ENCODE results near the gene MYH9.
"Not testable (repeated sequence)": the region's sequence is repeated elsewhere in the genome, so short reads cannot be mapped to it uniquely, and the experiment has no call there.

Gene MYH9

GRCh38 chr22:36413022-36413775 lies 25.4 kb upstream of the MYH9 start:
- no peak for DNase-seq

- DNase-seq, result no peak
These were observed 24.0 kb upstream of the MYH9 start for GRCh38 chr22:36411589-36412258.

DNA sequence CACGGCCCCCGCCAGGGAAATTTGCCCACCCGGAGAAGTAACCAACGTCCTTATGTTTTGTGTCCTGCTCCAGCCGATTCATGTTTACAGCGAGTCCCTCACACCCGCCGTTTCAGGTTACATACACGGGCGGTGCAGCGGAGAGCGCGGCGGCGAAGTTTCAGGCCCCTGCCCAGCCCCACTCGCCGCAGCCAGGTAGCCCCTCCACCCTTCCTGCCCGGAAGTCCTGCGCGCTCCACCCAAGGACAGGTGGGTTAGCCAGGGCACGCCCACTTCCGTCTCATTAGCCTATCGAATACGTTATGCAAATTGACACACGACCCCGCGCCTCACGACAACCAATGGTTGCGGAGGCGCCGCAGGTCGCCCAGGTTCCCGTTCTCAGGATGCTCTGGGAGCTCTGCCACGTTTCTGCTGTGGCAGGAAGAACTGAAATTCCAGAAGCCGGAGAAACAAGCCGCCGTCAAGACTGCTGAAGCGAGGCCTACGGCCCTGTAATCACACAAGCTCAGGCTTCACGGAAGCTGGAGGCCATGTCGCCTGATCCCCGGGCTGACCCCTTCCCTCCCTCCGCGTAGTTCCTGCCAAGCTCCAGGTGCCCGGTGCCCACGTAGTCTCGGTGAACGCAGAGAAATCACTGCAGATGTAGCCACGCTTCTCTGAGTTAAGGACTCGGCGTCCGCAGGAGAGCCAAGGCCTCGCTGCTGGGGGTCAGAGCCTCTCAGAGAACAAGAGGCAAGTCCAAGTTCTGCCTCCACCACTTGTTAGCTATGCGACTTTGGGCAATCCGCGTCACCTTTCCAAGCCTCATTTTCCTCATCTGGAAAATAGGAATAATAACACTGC lies 22.4 kb upstream of the MYH9 start:
- no peak for DNase-seq

- DNase-seq, result not testable (repeated sequence)
These were observed 21.8 kb upstream of the MYH9 start for GRCh38 chr22:36409554-36409910.

- DNase-seq, result no peak
These were observed 21.3 kb upstream of the MYH9 start for GRCh38 chr22:36409056-36409455.

GRCh38 chr22:36406721-36407120 lies 19.0 kb upstream of the MYH9 start:
- DNase-seq, result no peak

DNA sequence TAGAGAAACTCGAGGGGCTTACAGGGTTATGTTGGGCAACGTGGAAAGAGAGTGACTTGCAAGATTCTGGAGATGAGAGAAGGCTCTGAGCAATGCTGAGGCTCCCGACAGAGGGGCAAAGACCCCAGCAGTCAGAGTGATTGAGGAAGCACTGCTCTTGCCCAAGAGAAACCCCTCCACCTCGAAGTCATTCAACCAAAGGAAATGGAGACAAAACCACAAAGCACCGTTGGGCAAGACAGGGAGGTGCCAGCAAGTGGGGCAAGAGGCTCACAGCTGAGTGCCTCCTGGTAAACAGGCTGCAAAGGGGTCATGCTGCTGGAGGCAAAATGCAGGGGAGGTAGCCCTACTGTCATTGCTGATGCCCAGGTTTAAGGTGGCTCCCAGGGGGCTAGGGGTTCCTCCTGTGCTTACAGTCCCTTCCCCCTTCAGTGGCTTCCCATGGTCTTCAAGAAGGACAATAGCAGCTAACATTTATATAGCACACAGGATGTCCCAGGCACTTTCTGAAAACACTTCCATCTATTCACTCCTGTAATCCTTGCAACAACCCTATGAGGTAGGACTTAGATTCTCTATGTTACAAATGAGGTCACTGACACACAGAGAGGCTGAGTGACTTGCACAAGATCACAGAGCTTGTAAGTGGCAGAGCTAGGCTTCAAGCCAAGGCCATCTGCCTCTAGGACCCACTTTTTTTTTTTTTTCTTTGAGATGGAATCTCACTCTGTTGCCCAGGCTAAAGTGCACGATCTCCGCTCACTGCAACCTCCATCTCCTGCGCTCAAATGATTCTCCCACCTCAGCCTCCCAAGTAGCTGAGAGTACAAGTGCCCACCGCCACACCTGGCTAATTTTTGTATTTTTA lies 18.1 kb upstream of the MYH9 start:
- DNase-seq, result no peak

DNA sequence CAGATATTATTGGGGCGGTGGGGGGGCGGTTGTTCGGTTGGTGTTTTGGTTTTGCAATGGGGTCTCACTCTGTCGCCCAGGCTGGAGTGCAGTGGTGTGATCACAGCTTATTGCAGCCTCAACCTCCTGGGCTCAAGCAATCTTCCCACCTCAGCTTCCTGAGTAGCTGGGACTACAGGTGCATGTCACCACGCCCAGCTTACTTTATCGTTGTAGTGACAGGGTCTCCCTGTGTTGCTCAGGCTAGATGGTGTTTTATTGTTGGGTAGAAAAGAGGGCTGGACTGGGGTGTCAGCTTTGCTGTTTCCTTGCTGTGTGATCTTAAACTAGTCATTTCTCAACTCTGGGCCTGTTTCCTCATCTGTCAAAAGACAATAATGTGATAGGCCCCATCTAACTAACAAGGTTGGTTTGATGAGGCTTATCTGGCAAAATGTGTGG lies 17.5 kb upstream of the MYH9 start:
- no peak for DNase-seq

- no peak for DNase-seq
These were observed 16.7 kb upstream of the MYH9 start for GRCh38 chr22:36404446-36404845.

DNA sequence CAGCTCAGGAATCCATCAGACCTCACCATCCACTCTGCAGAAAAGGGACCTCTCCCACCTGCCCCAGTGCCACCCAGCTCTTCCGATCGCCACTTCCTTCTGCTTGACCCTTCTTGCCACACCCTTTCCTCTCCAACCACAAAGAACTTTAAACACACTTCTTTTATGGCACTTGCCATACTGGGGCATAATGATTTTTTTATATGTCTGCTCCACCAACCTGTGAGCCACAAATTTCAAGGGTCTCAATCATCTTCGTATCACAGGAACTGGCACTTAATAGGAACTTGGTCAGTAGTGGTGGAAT lies 11.7 kb upstream of the MYH9 start:
- DNase-seq, result no peak

- DNase-seq, result no peak
These were observed 11.1 kb upstream of the MYH9 start for GRCh38 chr22:36398601-36399471.

GRCh38 chr22:36397131-36398093 lies 9.6 kb upstream of the MYH9 start:
- DNase-seq, result no peak

GRCh38 chr22:36395915-36396314 lies 8.1 kb upstream of the MYH9 start:
- no peak for DNase-seq

DNA sequence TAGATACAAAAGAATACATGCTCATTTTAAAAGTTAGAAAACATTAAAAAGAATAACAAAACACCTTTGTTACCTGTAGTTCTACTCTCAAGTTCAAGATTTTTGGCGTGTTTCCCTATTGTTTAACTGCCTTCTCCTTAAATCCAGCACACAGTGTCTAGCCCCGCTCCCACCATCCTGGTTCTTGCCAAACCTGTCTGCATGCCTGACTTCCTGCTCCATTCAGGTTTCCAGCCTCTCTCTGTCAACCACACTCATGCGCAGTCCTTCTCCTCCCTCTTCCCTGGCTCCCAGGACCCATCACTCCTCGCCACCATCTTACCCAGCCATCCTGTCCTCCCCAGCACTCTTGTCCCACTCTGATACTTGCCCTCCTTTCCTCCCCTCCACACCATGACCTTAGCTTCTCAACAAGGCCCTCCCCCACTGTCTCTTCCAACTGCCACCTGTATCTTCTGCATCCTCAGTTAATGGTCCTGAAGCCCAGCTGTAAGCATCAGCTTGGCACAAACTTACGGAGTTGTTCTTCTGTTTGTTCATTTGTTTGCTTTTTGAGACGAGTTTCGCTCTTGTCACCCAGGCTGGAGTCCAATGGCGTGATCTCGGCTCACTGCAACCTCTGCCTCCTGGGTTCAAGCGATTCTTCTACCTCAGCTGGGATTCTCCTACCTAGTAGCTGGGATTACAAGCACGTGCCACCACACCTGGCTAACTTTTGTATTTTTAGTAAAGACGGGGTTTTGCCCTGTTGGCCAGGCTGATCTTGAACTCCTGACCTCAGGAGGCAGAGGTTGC lies 7.5 kb upstream of the MYH9 start:
- DNase-seq, result no peak

- no peak for DNase-seq
These were observed 3.9 kb upstream of the MYH9 start for GRCh38 chr22:36391638-36392037.

- DNase-seq, result not testable (repeated sequence)
These were observed 1.4 kb upstream of the MYH9 start for GRCh38 chr22:36389122-36389521.

DNA sequence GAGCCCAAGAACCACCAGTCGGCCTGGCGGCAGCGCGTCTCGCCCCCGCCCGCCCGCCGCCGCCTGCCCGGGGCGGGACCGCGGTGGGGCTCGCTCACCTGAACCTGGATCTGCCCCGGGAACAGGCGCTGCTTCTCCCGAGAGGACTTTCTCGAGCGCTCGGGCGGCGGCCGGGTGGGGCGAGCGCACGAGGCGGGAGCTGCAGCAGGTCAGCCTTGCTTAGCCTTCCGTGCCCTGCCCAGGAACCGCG lies 133 bp downstream of the MYH9 start:
- DNase-seq, result no peak

DNA sequence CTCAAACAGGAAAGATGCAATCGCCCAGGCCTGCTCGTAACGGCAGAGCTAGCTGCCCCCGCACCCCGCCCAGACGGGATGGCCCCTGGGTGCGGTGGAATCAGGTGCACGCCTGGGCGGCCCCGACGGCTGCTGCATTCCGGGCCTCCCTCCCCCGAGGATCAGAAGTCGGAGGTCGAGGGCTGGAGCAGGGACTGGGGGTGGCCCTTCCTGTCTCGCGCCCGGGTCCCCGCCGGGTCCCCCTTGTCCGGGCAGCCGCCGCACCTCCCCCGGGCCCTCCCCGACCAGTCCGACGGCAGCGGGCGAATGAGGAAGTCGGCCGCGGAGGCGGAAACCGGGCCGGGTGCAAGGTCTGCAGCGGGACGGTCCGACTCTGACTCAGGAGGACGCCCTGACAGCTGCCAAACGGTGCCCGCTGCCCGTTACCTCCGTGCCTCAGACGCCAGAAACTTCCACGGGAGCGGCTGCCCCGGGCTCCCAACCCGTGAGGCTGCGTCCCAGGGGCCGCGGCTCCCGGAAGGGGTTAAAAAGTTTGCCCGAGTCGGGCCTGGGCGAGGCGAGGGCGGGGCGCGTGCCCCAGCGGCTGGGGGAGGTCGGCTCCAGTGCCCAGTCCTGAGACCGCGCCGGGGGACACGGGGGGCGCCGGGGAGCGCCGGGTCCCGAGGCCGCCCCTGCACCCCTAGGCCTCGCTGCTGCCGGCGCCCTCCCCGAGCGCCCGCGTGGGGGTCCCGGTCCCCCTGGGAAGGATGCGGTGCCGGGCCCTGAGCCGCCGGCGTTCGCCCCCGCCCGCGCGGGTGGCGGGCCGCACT lies 663 bp downstream of the MYH9 start:
- no peak for DNase-seq

DNA sequence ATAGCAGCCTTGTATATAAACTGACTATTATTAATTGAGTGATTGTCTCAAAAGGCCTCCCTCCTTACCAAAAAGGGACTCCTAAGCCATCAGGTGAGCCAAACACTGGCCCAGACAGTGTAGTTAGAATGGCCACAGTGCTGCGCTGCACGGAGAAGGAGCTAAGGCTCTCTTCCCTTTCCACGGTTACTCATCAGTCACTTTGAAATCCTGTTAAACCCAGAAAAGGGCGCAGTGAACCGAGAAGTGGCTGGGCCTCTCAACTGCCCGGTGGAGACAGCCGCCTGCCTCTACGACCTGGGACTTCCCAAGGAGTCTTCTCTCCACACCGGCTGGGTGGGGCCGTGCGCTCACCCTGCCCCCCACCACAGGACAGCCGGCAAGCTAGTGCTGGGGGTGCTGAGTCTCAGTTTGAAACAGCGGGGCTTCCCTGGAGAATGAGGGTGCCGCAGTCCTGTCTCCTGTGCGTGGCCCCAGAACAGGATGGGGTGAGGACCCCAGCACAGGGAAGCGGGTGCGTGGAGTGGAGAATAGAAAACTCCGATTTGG lies 1.3 kb downstream of the MYH9 start:
- DNase-seq, result no peak
